PC-9 (cell line): ENCODE measurements around the gene ZNF420. TPM values are rescaled to one million over a fixed set of nuclear protein-coding genes. Genes with fewer than 3 reads are reported as not detected.
"Not testable (repeated sequence)": the region's sequence is repeated elsewhere in the genome, so short reads cannot be mapped to it uniquely, and the experiment has no call there.

Experiments
- BruUV-seq: library from RNA; stranded (reverse); fragments of 400-500 nt; replicated peaks from 2 replicates; lab custom pipeline; 2021; lab: Mats Ljungman, UMichigan
- CTCF ChIA-PET: fragments of 300-600 bp; sonication (Branson Sonifier 250); formaldehyde crosslinking; loops from one replicate; lab custom pipeline; 2022; ENCODE audit warnings: antibody characterized with exemption; lab: Charles Lee
- POLR2A ChIA-PET: fragments of 300-600 bp; sonication (Branson Sonifier 250); formaldehyde crosslinking; loops from one replicate; lab custom pipeline; 2022; ENCODE audit warnings: antibody characterized with exemption; ENCODE audit not compliant: unreplicated experiment; lab: Charles Lee
- DNase-seq, 2 experiments: peaks; one replicate each; pipeline versions ENCODE4 v3.0.0 to v3.0.0-alpha.2; 2015 to 2022; ENCODE audit warnings: mixed read lengths in 1 of 2
- H2AFZ ChIP-seq: fragments of 200-600 bp; sonication (generic); 2 replicates; pipeline ENCODE4 v1.8.1; 2017; ENCODE audit warnings: antibody characterized with exemption
- H3F3A ChIP-seq: fragments of 200-600 bp; sonication (generic); 2 replicates; pipeline ENCODE4 v1.8.1; 2017; ENCODE audit warnings: antibody characterized with exemption, mild to moderate bottlenecking, low read depth; ENCODE audit not compliant: insufficient read depth
- H3K27ac ChIP-seq: fragments of 200-600 bp; sonication (generic); 2 replicates; pipeline ENCODE4 v1.6.1; 2016; ENCODE audit warnings: mixed run types
- H3K27me3 ChIP-seq: fragments of 200-600 bp; sonication (generic); 2 replicates; pipeline ENCODE4 v1.6.1; 2016; ENCODE audit warnings: low read depth, mixed run types; ENCODE audit not compliant: insufficient read depth
- H3K36me3 ChIP-seq: fragments of 200-600 bp; sonication (generic); 2 replicates; pipeline ENCODE4 v1.6.1; 2016; ENCODE audit warnings: low read depth, mixed run types
- H3K4me1 ChIP-seq: fragments of 200-600 bp; sonication (generic); replicated peaks from 2 replicates; pipeline ENCODE4 v1.6.1; 2016; ENCODE audit warnings: mixed run types; ENCODE audit not compliant: insufficient read depth
- H3K4me2 ChIP-seq: fragments of 200-600 bp; sonication (generic); 2 replicates; pipeline ENCODE4 v1.6.1; 2017; ENCODE audit warnings: mixed run types
- H3K4me3 ChIP-seq: fragments of 200-600 bp; sonication (generic); 2 replicates; pipeline ENCODE4 v1.6.1; 2016; ENCODE audit warnings: mixed run types
- H3K79me2 ChIP-seq: fragments of 200-600 bp; sonication (generic); 2 replicates; pipeline ENCODE4 v1.6.1; 2017; ENCODE audit warnings: low read depth, mixed run types
- H3K9me2 ChIP-seq: fragments of 200-600 bp; sonication (generic); 2 replicates; pipeline ENCODE4 v1.8.1; 2017; ENCODE audit warnings: mild to moderate bottlenecking; ENCODE audit not compliant: insufficient read depth
- H3K9me3 ChIP-seq: fragments of 200-600 bp; sonication (generic); 2 replicates; pipeline ENCODE4 v1.8.1; 2016; ENCODE audit warnings: low read depth; ENCODE audit not compliant: insufficient read depth
- H4K20me1 ChIP-seq: fragments of 200-600 bp; sonication (generic); 2 replicates; pipeline ENCODE4 v1.8.1; 2017; ENCODE audit not compliant: insufficient read depth
- EZH2 ChIP-seq: fragments of 200-600 bp; sonication (generic); IDR thresholded peaks from 2 replicates; pipeline ENCODE4 v1.8.0; 2017; ENCODE audit warnings: antibody characterized with exemption, low read depth
- intact Hi-C: fragments of 100-400 bp; cut with micrococcal nuclease; formaldehyde crosslinking; loops from one replicate; pipeline ENCODE4 v1.10.0; 2022; ENCODE audit not compliant: unreplicated experiment
- total RNA-seq: library from RNA; stranded (reverse); gene quantifications from 2 replicates; pipeline ENCODE4 v1.2.3, GENCODE V29; 2021
- TF ChIP-seq, protein P1 (sequence below): fragments of 200-600 bp; sonication (generic); conservative IDR thresholded peaks from 2 replicates; pipeline ENCODE4 v1.6.1; 2017; ENCODE audit warnings: mixed run types, antibody characterized with exemption, mild to moderate bottlenecking, moderate library complexity

The ZNF420 gene
- total RNA-seq, 1 experiment from 2014 or later: 4.7 TPM

DNA sequence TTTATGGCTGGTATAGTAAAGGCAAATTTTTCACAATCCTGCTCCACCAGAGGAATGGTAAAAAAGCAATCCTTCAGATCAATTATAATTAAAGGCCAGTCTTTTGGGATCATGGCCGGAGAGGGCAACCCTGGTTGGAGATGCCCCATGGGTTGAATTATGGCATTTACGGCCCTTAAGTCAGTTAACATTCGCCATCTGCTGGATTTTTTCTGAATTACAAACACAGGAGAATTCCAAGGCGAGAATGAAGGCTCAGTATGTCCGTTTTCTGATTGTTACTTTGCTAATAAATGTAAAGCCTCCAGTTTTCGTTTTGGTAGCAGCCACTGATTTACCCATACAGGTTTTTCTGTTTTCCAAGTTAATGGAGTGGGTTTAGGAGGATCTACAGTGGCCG is 33.5 kb downstream of the ZNF420 start:
- H3K9me2 ChIP-seq, POLR2A ChIA-PET, BruUV-seq, intact Hi-C loops, H3K79me2 ChIP-seq, H3K36me3 ChIP-seq, DNase-seq, CTCF ChIA-PET, H3K27ac ChIP-seq, H4K20me1 ChIP-seq, H3K4me2 ChIP-seq, H3F3A ChIP-seq, H3K27me3 ChIP-seq, H3K4me3 ChIP-seq, H3K4me1 ChIP-seq, H2AFZ ChIP-seq: not testable (repeated sequence)
- H3K9me3 ChIP-seq: peaks cover 29% of the 10 kb centered on the region
- TF ChIP-seq, protein P1, sequence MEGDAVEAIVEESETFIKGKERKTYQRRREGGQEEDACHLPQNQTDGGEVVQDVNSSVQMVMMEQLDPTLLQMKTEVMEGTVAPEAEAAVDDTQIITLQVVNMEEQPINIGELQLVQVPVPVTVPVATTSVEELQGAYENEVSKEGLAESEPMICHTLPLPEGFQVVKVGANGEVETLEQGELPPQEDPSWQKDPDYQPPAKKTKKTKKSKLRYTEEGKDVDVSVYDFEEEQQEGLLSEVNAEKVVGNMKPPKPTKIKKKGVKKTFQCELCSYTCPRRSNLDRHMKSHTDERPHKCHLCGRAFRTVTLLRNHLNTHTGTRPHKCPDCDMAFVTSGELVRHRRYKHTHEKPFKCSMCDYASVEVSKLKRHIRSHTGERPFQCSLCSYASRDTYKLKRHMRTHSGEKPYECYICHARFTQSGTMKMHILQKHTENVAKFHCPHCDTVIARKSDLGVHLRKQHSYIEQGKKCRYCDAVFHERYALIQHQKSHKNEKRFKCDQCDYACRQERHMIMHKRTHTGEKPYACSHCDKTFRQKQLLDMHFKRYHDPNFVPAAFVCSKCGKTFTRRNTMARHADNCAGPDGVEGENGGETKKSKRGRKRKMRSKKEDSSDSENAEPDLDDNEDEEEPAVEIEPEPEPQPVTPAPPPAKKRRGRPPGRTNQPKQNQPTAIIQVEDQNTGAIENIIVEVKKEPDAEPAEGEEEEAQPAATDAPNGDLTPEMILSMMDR: peak; percentile 40

DNA sequence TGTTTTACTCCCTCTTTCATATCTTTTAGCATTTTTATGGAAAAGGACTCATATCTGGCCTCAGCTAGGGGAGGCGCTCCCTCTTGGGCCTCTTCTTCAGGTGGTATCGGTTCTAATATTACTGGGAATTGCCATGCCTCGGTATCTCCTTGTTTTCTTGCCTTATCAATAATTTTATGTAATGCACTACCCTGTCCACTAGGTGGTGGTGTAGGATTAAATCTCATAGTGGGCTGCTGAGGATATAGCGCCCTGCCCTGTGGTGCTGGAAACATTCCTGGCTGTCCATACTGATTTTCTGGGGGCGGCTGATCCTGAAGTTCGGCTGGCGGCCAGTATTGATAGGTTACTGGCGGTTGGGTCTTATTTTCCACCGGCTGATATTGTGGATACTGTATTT is 35.8 kb downstream of the ZNF420 start:
- Histone ChIP-seq H4K20me1 (no peaks in the 10 kb centered on the region), H3K9me3 (peaks cover 36% of the 10 kb centered on the region), H3F3A (no peaks in the 10 kb centered on the region), H3K9me2 (no peaks in the 10 kb centered on the region), H3K27me3 (no peaks in the 10 kb centered on the region), H2AFZ (no peak overlapping the region), H3K4me3 (no peak overlapping the region), H3K27ac (no peak overlapping the region), H3K36me3 (peaks cover 7% of the 10 kb centered on the region; the same call in 1 of the 2 replicates), H3K79me2 (no peaks in the 10 kb centered on the region), H3K4me1 (no peaks in the 10 kb centered on the region), H3K4me2 (no peak overlapping the region)
- no peak for DNase-seq
- POLR2A ChIA-PET: no interaction called here
- no TSS peak for BruUV-seq
- CTCF ChIA-PET: no interaction called here
- no peak for TF ChIP-seq EZH2
- TF ChIP-seq, protein P1: peak; percentile 52
- intact Hi-C loops: no loop called here

GRCh38 chr19:37122093-37122492 is 43.9 kb downstream of the ZNF420 start:
- H3K4me2 ChIP-seq, BruUV-seq, H3K27ac ChIP-seq, H3K36me3 ChIP-seq, H2AFZ ChIP-seq, intact Hi-C loops, H3K27me3 ChIP-seq, H4K20me1 ChIP-seq, POLR2A ChIA-PET, H3K9me2 ChIP-seq, H3K79me2 ChIP-seq, CTCF ChIA-PET, H3K4me3 ChIP-seq, DNase-seq, H3F3A ChIP-seq, H3K4me1 ChIP-seq: not testable (repeated sequence)
- H3K9me3 ChIP-seq: peaks cover 50% of the 10 kb centered on the region
